BLaER1 (cell line): ENCODE results near the gene FOXK2.

ENCODE experiments used
- H3K27ac ChIP-seq: shearing (Covaris generic); formaldehyde crosslinking; 2 replicates; pipeline ENCODE4 v1.8.1; 2022
- H3K27me3 ChIP-seq: shearing (Covaris generic); formaldehyde crosslinking; 2 replicates; pipeline ENCODE4 v1.8.1; 2022
- H3K36me3 ChIP-seq: shearing (Covaris generic); formaldehyde crosslinking; 2 replicates; pipeline ENCODE4 v1.8.1; 2022
- H3K4me1 ChIP-seq: shearing (Covaris generic); formaldehyde crosslinking; 2 replicates; pipeline ENCODE4 v1.8.1; 2022
- H3K4me2 ChIP-seq: shearing (Covaris generic); formaldehyde crosslinking; 2 replicates; pipeline ENCODE4 v1.8.1; 2022
- H3K4me3 ChIP-seq: shearing (Covaris generic); formaldehyde crosslinking; 2 replicates; pipeline ENCODE4 v1.8.1; 2022
- H3K9ac ChIP-seq: shearing (Covaris generic); formaldehyde crosslinking; 2 replicates; pipeline ENCODE4 v1.8.1; 2022
- H3K9me3 ChIP-seq: shearing (Covaris generic); formaldehyde crosslinking; 2 replicates; pipeline ENCODE4 v1.8.1; 2022
- H4K20me1 ChIP-seq: shearing (Covaris generic); formaldehyde crosslinking; 2 replicates; pipeline ENCODE4 v1.8.1; 2022
- Cebpa-rat ChIP-seq: shearing (Covaris generic); IDR thresholded peaks from 2 replicates; pipeline ENCODE4 v1.8.1; 2022

FOXK2 gene

DNA sequence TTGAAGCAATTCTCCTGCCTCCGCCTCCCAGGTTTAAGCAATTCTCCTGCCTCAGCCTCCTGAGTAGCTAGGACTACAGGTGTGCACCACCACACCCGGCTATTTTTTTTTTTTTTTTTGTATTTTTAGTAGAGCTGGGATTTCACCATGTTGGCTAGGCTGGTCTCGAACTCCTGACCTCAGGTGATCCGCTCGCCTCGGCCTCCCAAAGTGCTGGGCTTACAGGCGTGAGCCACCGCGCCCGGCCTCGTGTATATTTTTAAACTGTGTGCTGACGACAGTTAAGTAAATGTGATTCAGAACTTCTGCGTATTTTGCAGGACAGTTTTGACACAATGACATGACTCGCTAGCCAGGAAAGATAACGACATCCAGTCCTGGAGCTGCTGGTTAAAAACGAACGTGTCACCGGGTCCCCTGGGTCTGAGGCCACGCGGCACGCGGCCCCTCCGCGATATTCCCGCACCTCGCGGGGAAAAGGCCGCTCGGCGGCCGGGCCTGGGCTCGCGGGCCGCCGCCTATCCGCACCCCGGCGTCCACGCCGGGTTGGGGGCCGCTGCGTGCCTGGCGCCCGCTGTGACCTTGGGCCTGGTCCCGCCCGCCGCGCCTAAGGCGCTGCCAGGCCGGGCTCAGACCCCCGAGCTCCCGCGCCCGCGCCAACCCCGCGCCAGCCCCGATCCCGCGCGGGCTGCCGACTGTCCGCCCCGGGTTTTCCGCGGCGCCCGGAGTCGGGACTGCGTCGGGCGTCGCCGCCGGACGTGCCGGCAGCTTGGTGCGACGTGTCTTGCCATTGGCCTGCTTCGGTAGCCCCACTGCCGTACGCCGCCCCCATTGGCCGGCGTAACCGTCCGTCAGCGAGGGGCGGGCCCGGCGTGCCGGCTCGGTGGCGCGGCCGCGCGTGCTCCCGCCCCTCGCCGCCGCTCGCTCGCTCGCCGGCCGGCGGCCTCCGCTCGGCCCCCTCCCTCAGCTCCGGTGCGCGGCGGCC is at the start of gene FOXK2:
Gene FOXK2 (plus strand): TSS at position 907 of the 985 bp plus-strand sequence. CDS start 157 bp downstream, outside the sequence.
- Histone ChIP-seq H3K4me2 (peak within 1 kb of the TSS; percentile 79), H3K9ac (peak within 1 kb of the TSS; percentile 91), H3K4me3 (peak within 1 kb of the TSS; percentile 87), H3K9me3 (0 out of 2 replicates have a peak, but pooled peaks cover 2% of the 10 kb centered on the region), H3K27ac (peak within 1 kb of the TSS; percentile 94), H3K4me1 (peaks cover 37% of the 10 kb centered on the region), H3K36me3 (peaks cover 10% of the 10 kb centered on the region; the same call in 1 of the 2 replicates), H4K20me1 (peaks cover 41% of the 10 kb centered on the region), H3K27me3 (no peaks in the 10 kb centered on the region)
- no peak for TF ChIP-seq Cebpa-rat

DNA sequence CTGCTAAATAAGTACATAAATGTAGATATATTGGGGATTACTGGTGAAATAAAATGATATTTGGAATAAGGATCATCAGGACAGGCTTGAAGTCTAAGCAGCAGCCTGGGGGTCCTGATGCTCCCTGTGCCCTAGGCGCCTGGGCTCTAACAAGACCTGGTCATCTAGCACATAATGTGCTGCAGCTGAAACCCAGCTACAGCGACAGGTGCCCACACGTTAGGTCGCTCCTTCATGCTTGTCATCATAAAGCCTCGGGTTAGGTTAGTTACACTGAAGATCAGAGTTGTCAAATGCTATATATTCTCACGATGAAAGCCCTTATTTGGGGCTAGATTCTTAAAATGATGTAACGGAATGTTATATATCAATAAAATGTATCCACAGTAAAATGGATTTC is 49.5 kb upstream of the FOXK2 start:
- H4K20me1 ChIP-seq = peaks cover 64% of the 10 kb centered on the region
- peaks cover 99% of the 10 kb centered on the region for H3K36me3 ChIP-seq
- no peaks in the 10 kb centered on the region for H3K27me3 ChIP-seq
- H3K4me3 ChIP-seq = no peak overlapping the region
- H3K4me2 ChIP-seq = no peak overlapping the region
- H3K4me1 ChIP-seq = no peaks in the 10 kb centered on the region
- no peak overlapping the region for H3K9ac ChIP-seq
- TF ChIP-seq Cebpa-rat = no peak
- H3K27ac ChIP-seq = no peak overlapping the region
- no peaks in the 10 kb centered on the region for H3K9me3 ChIP-seq

DNA sequence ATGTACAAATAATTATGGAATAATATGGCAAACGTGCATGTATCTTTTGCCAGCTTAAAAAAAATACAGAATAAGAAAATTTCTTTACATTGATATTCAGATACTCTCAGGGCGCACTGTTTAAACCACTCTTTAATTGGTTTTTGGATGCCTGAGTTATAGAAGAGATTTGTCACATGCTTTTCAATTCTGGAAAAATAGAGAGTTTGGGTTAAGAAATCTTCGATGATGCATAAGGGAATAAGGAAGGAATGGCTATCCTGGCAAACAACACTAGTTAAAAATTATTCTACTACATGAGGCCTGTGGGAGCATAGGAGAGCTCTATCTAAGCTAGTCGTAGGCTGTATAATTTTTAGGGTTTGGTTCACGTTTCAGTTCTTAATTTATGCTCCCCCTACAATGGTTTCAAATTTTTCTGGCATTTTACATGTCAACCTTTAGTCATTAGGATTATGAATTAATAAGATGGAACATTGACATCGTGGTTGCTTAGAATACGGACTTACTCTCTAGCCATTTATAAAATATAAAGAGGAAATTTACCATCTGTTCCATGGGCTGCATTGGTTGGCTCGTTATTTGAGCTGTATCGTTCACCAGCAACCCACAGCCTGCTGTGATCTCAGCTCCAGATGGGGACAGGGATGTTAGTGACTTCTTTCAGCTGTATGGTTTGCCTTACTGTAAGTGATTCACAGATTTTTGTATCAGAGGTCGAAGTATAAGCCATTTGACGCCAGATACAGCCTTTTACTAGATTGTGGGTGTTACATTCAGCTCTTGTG is 45.1 kb upstream of the FOXK2 start:
- H3K9ac ChIP-seq = 0 out of 2 replicates have a peak overlapping the region, but pooled peaks have one; percentile 45
- H3K9me3 ChIP-seq = no peaks in the 10 kb centered on the region
- H3K36me3 ChIP-seq = peaks cover 99% of the 10 kb centered on the region
- no peaks in the 10 kb centered on the region for H3K27me3 ChIP-seq
- TF ChIP-seq Cebpa-rat = no peak
- H3K4me1 ChIP-seq = no peaks in the 10 kb centered on the region
- H3K4me3 ChIP-seq = no peak overlapping the region
- peaks cover 74% of the 10 kb centered on the region for H4K20me1 ChIP-seq
- H3K4me2 ChIP-seq = no peak overlapping the region
- H3K27ac ChIP-seq = no peak overlapping the region

DNA sequence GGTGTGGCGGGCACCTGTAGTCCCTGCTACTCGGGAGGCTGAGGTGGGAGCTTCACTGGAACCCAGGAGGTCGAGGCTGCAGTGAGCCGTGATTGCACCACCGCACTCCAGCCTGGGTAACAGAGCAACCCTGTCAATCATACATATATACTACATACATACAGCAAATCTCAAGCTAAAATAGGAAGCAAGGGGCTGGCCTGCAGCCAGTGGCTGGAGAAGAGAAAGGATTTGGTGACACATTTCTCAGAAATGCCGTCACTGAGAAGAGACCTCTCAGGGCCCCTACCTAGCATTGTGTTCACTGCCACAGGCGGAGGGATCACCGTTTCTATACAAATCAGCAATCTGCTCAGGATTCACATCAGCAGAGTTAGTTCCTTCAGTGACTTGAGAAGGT is 44.1 kb upstream of the FOXK2 start:
- no peak for TF ChIP-seq Cebpa-rat
- no peak overlapping the region for H3K27ac ChIP-seq
- H3K9me3 ChIP-seq = no peaks in the 10 kb centered on the region
- peaks cover 99% of the 10 kb centered on the region for H3K36me3 ChIP-seq
- no peaks in the 10 kb centered on the region for H3K27me3 ChIP-seq
- no peaks in the 10 kb centered on the region for H3K4me1 ChIP-seq
- H3K4me2 ChIP-seq = no peak overlapping the region
- peaks cover 80% of the 10 kb centered on the region for H4K20me1 ChIP-seq
- H3K4me3 ChIP-seq = no peak overlapping the region
- H3K9ac ChIP-seq = no peak overlapping the region

DNA sequence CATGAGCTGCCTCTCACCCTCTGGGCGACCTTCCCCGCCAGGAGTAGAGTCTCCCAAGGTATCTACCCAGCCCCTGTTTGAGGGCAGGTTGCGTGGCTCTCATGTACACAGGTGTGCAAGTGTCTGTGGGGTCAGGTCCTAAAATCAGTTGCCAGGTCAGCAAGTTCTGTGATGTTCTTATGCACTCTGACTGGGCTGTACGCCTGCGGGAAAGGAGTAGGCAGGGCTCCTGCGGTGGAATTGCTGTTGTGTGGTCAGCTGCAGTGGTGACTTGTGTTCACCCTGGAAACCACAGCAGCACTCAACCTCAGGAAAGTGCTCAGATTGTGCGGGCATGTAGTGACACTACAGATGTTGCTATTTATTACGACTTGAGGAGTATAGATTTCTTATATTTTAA is 41.6 kb upstream of the FOXK2 start:
- Histone ChIP-seq H3K4me3 (no peak overlapping the region), H3K36me3 (peaks cover 100% of the 10 kb centered on the region)

DNA sequence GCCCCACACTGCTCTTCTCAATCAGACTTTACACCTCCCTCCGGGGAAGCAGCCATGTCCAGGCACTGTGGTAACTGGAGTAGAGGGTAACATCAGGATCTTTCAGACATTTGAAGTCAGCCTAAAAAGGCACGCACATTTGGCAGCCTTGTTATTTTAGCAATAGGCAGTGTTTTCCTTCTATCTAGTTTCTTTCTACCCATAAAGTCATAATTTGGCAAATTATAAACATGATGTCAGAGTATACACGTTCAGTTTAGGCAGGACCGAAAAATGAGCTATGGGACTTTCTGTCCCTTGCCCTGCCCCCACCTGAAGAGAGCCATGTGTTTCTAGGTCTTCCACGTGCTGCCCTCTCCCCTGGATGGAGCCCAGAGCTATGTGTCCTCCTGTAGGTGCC is 39.9 kb upstream of the FOXK2 start:
- H3K36me3 ChIP-seq = peaks cover 100% of the 10 kb centered on the region
- no peaks in the 10 kb centered on the region for H3K9me3 ChIP-seq
- no peak overlapping the region for H3K4me3 ChIP-seq
- H3K4me1 ChIP-seq = no peaks in the 10 kb centered on the region
- peaks cover 80% of the 10 kb centered on the region for H4K20me1 ChIP-seq
- H3K4me2 ChIP-seq = no peak overlapping the region
- H3K27me3 ChIP-seq = no peaks in the 10 kb centered on the region
- no peak for TF ChIP-seq Cebpa-rat
- no peak overlapping the region for H3K9ac ChIP-seq
- no peak overlapping the region for H3K27ac ChIP-seq

More for the DNA sequence above, 41.6 kb upstream of the FOXK2 start:
- TF ChIP-seq Cebpa-rat = no peak
- Histone ChIP-seq H3K27me3 (no peaks in the 10 kb centered on the region), H3K4me2 (no peak overlapping the region), H3K4me1 (no peaks in the 10 kb centered on the region), H3K27ac (no peak overlapping the region), H3K9ac (0 out of 2 replicates have a peak overlapping the region, but pooled peaks have one; percentile 10), H3K9me3 (no peaks in the 10 kb centered on the region), H4K20me1 (peaks cover 82% of the 10 kb centered on the region)

DNA sequence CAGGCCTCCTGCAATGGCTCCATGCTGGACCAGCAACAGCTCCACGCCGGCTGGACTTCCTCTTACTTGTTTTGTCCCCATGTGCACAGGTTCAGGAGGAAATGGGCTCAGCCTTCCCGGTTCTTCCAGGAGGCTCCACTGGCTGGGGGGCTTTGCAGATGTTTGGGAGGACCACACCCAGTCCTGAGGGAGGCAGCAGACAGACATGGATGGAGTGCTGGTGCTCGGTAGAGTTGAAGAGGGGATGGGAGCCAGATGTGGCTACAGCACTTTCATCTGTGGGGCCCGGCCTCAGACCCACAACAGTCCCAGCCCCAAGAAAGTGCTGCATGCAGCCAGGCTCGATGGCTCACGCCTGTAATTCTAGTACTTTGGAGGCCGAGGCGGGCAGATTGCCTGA is 39.2 kb upstream of the FOXK2 start:
- H3K4me3 ChIP-seq = no peak overlapping the region
- peaks cover 73% of the 10 kb centered on the region for H4K20me1 ChIP-seq
- H3K27ac ChIP-seq = no peak overlapping the region
- H3K4me2 ChIP-seq = no peak overlapping the region
- H3K36me3 ChIP-seq = peaks cover 100% of the 10 kb centered on the region
- H3K4me1 ChIP-seq = peaks cover 1% of the 10 kb centered on the region; the same call in 1 of the 2 replicates
- no peaks in the 10 kb centered on the region for H3K27me3 ChIP-seq
- H3K9me3 ChIP-seq = no peaks in the 10 kb centered on the region
- no peak overlapping the region for H3K9ac ChIP-seq
- TF ChIP-seq Cebpa-rat = no peak

DNA sequence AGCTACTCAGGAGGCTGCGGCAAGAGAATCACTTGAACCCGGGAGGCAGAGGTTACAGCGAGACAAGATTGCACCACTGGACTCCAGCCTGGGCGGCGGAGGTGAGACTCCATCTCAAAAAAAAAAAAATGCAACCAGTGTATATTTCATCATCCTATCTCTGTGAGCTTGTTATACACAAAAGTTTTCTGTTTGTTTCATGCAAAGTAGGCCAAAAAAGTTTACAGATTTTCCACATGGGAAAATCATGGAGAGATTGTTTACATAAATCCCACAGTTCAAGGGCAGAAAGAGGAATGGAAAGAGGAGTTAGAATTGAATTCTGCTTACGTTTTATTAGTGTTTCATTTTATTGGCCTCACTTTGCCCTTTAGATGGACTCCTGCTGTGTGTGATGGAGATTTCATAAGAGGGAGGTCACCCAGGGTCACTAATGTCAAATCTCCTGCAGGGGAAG is 36.3 kb upstream of the FOXK2 start:
- H4K20me1 ChIP-seq = peaks cover 55% of the 10 kb centered on the region
- TF ChIP-seq Cebpa-rat = no peak
- H3K4me2 ChIP-seq = no peak overlapping the region
- H3K27me3 ChIP-seq = no peaks in the 10 kb centered on the region
- H3K9ac ChIP-seq = no peak overlapping the region
- no peak overlapping the region for H3K4me3 ChIP-seq
- H3K27ac ChIP-seq = no peak overlapping the region
- H3K36me3 ChIP-seq = peaks cover 100% of the 10 kb centered on the region
- peaks cover 7% of the 10 kb centered on the region; the same call in 1 of the 2 replicates for H3K4me1 ChIP-seq
- no peaks in the 10 kb centered on the region for H3K9me3 ChIP-seq

DNA sequence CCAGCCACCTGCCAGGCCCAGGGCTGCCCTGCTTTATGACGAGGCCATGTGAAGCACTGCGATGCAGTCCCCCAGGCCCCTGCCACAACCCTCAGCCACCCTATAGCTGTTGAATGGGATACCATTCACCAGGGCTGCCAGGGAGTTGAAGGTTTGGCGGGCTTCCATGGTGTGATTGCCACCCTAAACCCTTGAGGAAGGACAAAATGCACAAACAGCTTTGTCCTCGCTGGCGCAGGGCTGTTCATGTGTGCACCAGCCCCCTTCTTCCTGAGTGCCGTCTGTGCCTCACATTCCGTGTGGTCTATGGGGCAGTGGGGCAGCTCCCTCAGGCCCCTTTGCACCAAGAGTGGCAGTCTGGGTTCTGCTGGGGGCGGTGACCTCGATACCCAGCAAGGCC is 35.7 kb upstream of the FOXK2 start:
- H3K9me3 ChIP-seq = no peaks in the 10 kb centered on the region
- no peaks in the 10 kb centered on the region for H3K27me3 ChIP-seq
- no peak for TF ChIP-seq Cebpa-rat
- no peak overlapping the region for H3K9ac ChIP-seq
- H3K4me2 ChIP-seq = no peak overlapping the region
- H3K27ac ChIP-seq = no peak overlapping the region
- H3K4me3 ChIP-seq = no peak overlapping the region
- H3K4me1 ChIP-seq = peaks cover 10% of the 10 kb centered on the region
- H4K20me1 ChIP-seq = peaks cover 49% of the 10 kb centered on the region
- peaks cover 100% of the 10 kb centered on the region for H3K36me3 ChIP-seq
